AG04449 (cell line): ENCODE results near the gene ZFP92.

ENCODE experiments used
- CTCF ChIA-PET: fragments of 350-600 bp; formaldehyde crosslinking; extraction: SDS; loops from one replicate; lab custom pipeline; 2021; ENCODE audit warnings: antibody characterized with exemption; lab: Yijun Ruan, JAX
- POLR2A ChIA-PET: fragments of 400-600, 350-600 bp; formaldehyde crosslinking; extraction: SDS; loops from one replicate; lab custom pipeline; 2020; ENCODE audit warnings: antibody characterized with exemption, inconsistent platforms; lab: Yijun Ruan, JAX
- DNase-seq: peaks from one replicate; pipeline ENCODE4 v3.0.0-alpha.2; 2010; ENCODE audit warnings: low read depth, low spot score
- H3K4me3 ChIP-seq: 2 replicates; pipeline ENCODE4 v1.5.1; 2011; ENCODE audit warnings: low read depth, mild to moderate bottlenecking, control low read depth, low read length
- CTCF ChIP-seq: IDR thresholded peaks from one replicate; pipeline ENCODE4 v1.5.1; 2011; ENCODE audit warnings: mild to moderate bottlenecking, moderate library complexity, low read length, control low read depth, inconsistent platforms; ENCODE audit not compliant: insufficient read depth; ENCODE audit errors: missing control alignments

ZFP92 gene

GRCh38 chrX:153407736-153408135 lies 3.5 kb upstream of the ZFP92 start:
- DNase-seq: no peak
- ChIA-PET POLR2A (no interaction called here), CTCF (no interaction called here)
- TF ChIP-seq CTCF: no peak
- no peak overlapping the region for H3K4me3 ChIP-seq

- ChIA-PET CTCF (no interaction called here), POLR2A (no interaction called here)
- no peak overlapping the region for H3K4me3 ChIP-seq
- TF ChIP-seq CTCF: no peak
- DNase-seq: no peak
Observed at GRCh38 chrX:153408221-153408721, 3.0 kb upstream of the ZFP92 start.

GRCh38 chrX:153408871-153409351 lies 2.4 kb upstream of the ZFP92 start:
- no peak for TF ChIP-seq CTCF
- ChIA-PET CTCF (no interaction called here), POLR2A (no interaction called here)
- no peak overlapping the region for H3K4me3 ChIP-seq
- no peak for DNase-seq

- ChIA-PET CTCF (no interaction called here), POLR2A (no interaction called here)
- TF ChIP-seq CTCF: no peak
- DNase-seq: no peak
- no peak overlapping the region for H3K4me3 ChIP-seq
Observed at GRCh38 chrX:153409414-153410101, 1.7 kb upstream of the ZFP92 start.

- DNase-seq: no peak
- CTCF ChIA-PET: no interaction called here
- H3K4me3 ChIP-seq: no peak overlapping the region
- POLR2A ChIA-PET: no interaction called here
- TF ChIP-seq CTCF: no peak
Observed at GRCh38 chrX:153410373-153410772, 899 bp upstream of the ZFP92 start.

- ChIA-PET CTCF (no interaction called here), POLR2A (no interaction called here)
- peak overlapping the region; percentile 25 for H3K4me3 ChIP-seq
- no peak for DNase-seq
- no peak for TF ChIP-seq CTCF
Observed at GRCh38 chrX:153410888-153411254, 401 bp upstream of the ZFP92 start.
